ENCODE results near the gene CCDC102B.

CCDC102B gene

GRCh38 chr18:68840554-68841263, 42.8 kb downstream of the CCDC102B start:
- no peaks in the 10 kb centered on the region for H4K20me1 ChIP-seq (ENCODE audit: low read depth, low read length)
- no peaks in the 10 kb centered on the region for H3F3A ChIP-seq (ENCODE audit: insufficient read depth)
- no peaks in the 10 kb centered on the region for H3K9me3 ChIP-seq (ENCODE audit: insufficient read depth, low read length)
- H3K9ac ChIP-seq (ENCODE audit: low read length): no peak overlapping the region
- H3K27me3 ChIP-seq (ENCODE audit: low read length): no peaks in the 10 kb centered on the region
- H2AFZ ChIP-seq (ENCODE audit: low read depth, low read length, severe bottlenecking): no peak overlapping the region
- H3K4me3 ChIP-seq (ENCODE audit: insufficient read depth, low read length, poor library complexity, severe bottlenecking): no peak overlapping the region
- H3K79me2 ChIP-seq (ENCODE audit: insufficient read depth, low read length): no peaks in the 10 kb centered on the region
- no peak overlapping the region for H3K4me2 ChIP-seq (ENCODE audit: low read depth, low read length, poor library complexity, severe bottlenecking)
- no peaks in the 10 kb centered on the region for H3K9me2 ChIP-seq (replicated peaks; ENCODE audit: insufficient read depth, low read length)
- H3K36me3 ChIP-seq (ENCODE audit: low read length): no peaks in the 10 kb centered on the region
- TF ChIP-seq EZH2phosphoT487 (conservative IDR thresholded peaks at IDR 0.05; ENCODE audit: low read length) (no peak), CTCF (IDR thresholded peaks at IDR 0.05; ENCODE audit: insufficient read depth, low read length, poor library complexity, severe bottlenecking) (no peak)
- H3K27ac ChIP-seq (ENCODE audit: low read depth, low read length): no peak overlapping the region

- H3K27ac ChIP-seq (ENCODE audit: low read depth, low read length): no peak overlapping the region
- H3K9me2 ChIP-seq (replicated peaks; ENCODE audit: insufficient read depth, low read length): no peaks in the 10 kb centered on the region
- H3K9ac ChIP-seq (ENCODE audit: low read length): no peak overlapping the region
- no peak overlapping the region for H2AFZ ChIP-seq (ENCODE audit: low read depth, low read length, severe bottlenecking)
- H3K4me2 ChIP-seq (ENCODE audit: low read depth, low read length, poor library complexity, severe bottlenecking): no peak overlapping the region
- H3K79me2 ChIP-seq (ENCODE audit: insufficient read depth, low read length): no peaks in the 10 kb centered on the region
- no peak overlapping the region for H3K4me3 ChIP-seq (ENCODE audit: insufficient read depth, low read length, poor library complexity, severe bottlenecking)
- H4K20me1 ChIP-seq (ENCODE audit: low read depth, low read length): no peaks in the 10 kb centered on the region
- H3K36me3 ChIP-seq (ENCODE audit: low read length): no peaks in the 10 kb centered on the region
- H3F3A ChIP-seq (ENCODE audit: insufficient read depth): no peaks in the 10 kb centered on the region
- no peak for TF ChIP-seq EZH2phosphoT487 (conservative IDR thresholded peaks at IDR 0.05; ENCODE audit: low read length)
- TF ChIP-seq CTCF (IDR thresholded peaks at IDR 0.05; ENCODE audit: insufficient read depth, low read length, poor library complexity, severe bottlenecking): no peak
- H3K9me3 ChIP-seq (ENCODE audit: insufficient read depth, low read length): no peaks in the 10 kb centered on the region
- H3K27me3 ChIP-seq (ENCODE audit: low read length): no peaks in the 10 kb centered on the region
These were observed 43.4 kb downstream of the CCDC102B start for GRCh38 chr18:68841301-68841700.

- TF ChIP-seq CTCF (IDR thresholded peaks at IDR 0.05; ENCODE audit: insufficient read depth, low read length, poor library complexity, severe bottlenecking): no peak
- no peak for TF ChIP-seq EZH2phosphoT487 (conservative IDR thresholded peaks at IDR 0.05; ENCODE audit: low read length)
- no peaks in the 10 kb centered on the region for H3F3A ChIP-seq (ENCODE audit: insufficient read depth)
- H4K20me1 ChIP-seq (ENCODE audit: low read depth, low read length): no peaks in the 10 kb centered on the region
- H3K27me3 ChIP-seq (ENCODE audit: low read length): no peaks in the 10 kb centered on the region
- no peak overlapping the region for H2AFZ ChIP-seq (ENCODE audit: low read depth, low read length, severe bottlenecking)
- H3K9me2 ChIP-seq (replicated peaks; ENCODE audit: insufficient read depth, low read length): no peaks in the 10 kb centered on the region
- no peak overlapping the region for H3K4me2 ChIP-seq (ENCODE audit: low read depth, low read length, poor library complexity, severe bottlenecking)
- H3K9me3 ChIP-seq (ENCODE audit: insufficient read depth, low read length): no peaks in the 10 kb centered on the region
- no peaks in the 10 kb centered on the region for H3K79me2 ChIP-seq (ENCODE audit: insufficient read depth, low read length)
- H3K27ac ChIP-seq (ENCODE audit: low read depth, low read length): no peak overlapping the region
- H3K4me3 ChIP-seq (ENCODE audit: insufficient read depth, low read length, poor library complexity, severe bottlenecking): no peak overlapping the region
- no peak overlapping the region for H3K9ac ChIP-seq (ENCODE audit: low read length)
- no peaks in the 10 kb centered on the region for H3K36me3 ChIP-seq (ENCODE audit: low read length)
These were observed 45.1 kb downstream of the CCDC102B start for GRCh38 chr18:68842951-68843350.

All from SU-DHL-6 (cell line).